SK-N-MC (cell line): ENCODE measurements around the gene CPZ.

Source experiments
- DNase-seq: peaks from one replicate; pipeline ENCODE4 v3.0.0-alpha.2; 2011; ENCODE audit warnings: low read depth, low spot score
- H3K27ac ChIP-seq: fragments of 200-600 bp; sonication (generic); 2 replicates; pipeline ENCODE4 v1.5.1; 2016; ENCODE audit warnings: mixed run types
- H3K36me3 ChIP-seq: fragments of 200-600 bp; sonication (generic); 2 replicates; pipeline ENCODE4 v1.6.1; 2017; ENCODE audit warnings: antibody characterized with exemption, low read length, mixed read lengths; ENCODE audit not compliant: insufficient read depth
- H3K4me3 ChIP-seq: fragments of 200-600 bp; sonication (generic); 2 replicates; pipeline ENCODE4 v1.5.1; 2016
- H3K9ac ChIP-seq: fragments of 200-600 bp; sonication (generic); 2 replicates; pipeline ENCODE4 v1.8.0; 2017; ENCODE audit warnings: mixed run types, mixed read lengths; ENCODE audit not compliant: insufficient read length
- H3K9me3 ChIP-seq: fragments of 200-600 bp; sonication (generic); 2 replicates; pipeline ENCODE4 v1.6.1; 2017; ENCODE audit warnings: low read depth, mild to moderate bottlenecking, antibody characterized with exemption, low read length, moderate library complexity, mixed read lengths
- EZH2 ChIP-seq: fragments of 200-600 bp; sonication (generic); IDR thresholded peaks from one replicate; pipeline ENCODE4 v1.6.1; 2017; ENCODE audit warnings: antibody characterized with exemption
- FOXP2 ChIP-seq: optimal IDR thresholded peaks from 2 replicates; pipeline ENCODE3; 2011; ENCODE audit warnings: mild to moderate bottlenecking, moderate library complexity; ENCODE audit not compliant: insufficient read depth; ENCODE audit errors: extremely low read length, control extremely low read depth
- POLR2AphosphoS5 ChIP-seq: IDR thresholded peaks from 2 replicates; pipeline ENCODE4 v1.6.1; 2012; ENCODE audit warnings: mild to moderate bottlenecking, low read depth, low read length, borderline replicate concordance

The CPZ gene

GRCh38 chr4:8637456-8637984 lies 45.0 kb downstream of the CPZ start:
- Histone ChIP-seq H3K9me3 (no peaks in the 10 kb centered on the region), H3K27ac (no peak overlapping the region), H3K36me3 (no peaks in the 10 kb centered on the region), H3K4me3 (no peak overlapping the region), H3K9ac (no peak overlapping the region)
- no peak for DNase-seq
- TF ChIP-seq POLR2AphosphoS5 = no peak
- TF ChIP-seq FOXP2 = no peak
- no peak for TF ChIP-seq EZH2

GRCh38 chr4:8639021-8639420 lies 46.5 kb downstream of the CPZ start:
- Histone ChIP-seq H3K27ac (no peak overlapping the region), H3K36me3 (no peaks in the 10 kb centered on the region)
- DNase-seq = no peak

GRCh38 chr4:8639777-8640720 lies 47.5 kb downstream of the CPZ start:
- no peak for DNase-seq
- Histone ChIP-seq H3K27ac (no peak overlapping the region), H3K4me3 (no peak overlapping the region), H3K36me3 (no peaks in the 10 kb centered on the region), H3K9ac (no peak overlapping the region), H3K9me3 (no peaks in the 10 kb centered on the region)
- TF ChIP-seq FOXP2 = no peak
- TF ChIP-seq POLR2AphosphoS5 = no peak
- TF ChIP-seq EZH2 = no peak

More at GRCh38 chr4:8639021-8639420, 46.5 kb downstream of the CPZ start:
- Histone ChIP-seq H3K4me3 (no peak overlapping the region), H3K9me3 (no peaks in the 10 kb centered on the region), H3K9ac (no peak overlapping the region)
- TF ChIP-seq FOXP2 = no peak
- TF ChIP-seq POLR2AphosphoS5 = no peak
- no peak for TF ChIP-seq EZH2

- no peaks in the 10 kb centered on the region for H3K9me3 ChIP-seq
- no peak overlapping the region for H3K27ac ChIP-seq
- H3K36me3 ChIP-seq = no peaks in the 10 kb centered on the region
- no peak for TF ChIP-seq FOXP2
- no peak for TF ChIP-seq EZH2
- DNase-seq = no peak
- H3K4me3 ChIP-seq = no peak overlapping the region
- H3K9ac ChIP-seq = no peak overlapping the region
Measured at GRCh38 chr4:8640816-8641215, 48.3 kb downstream of the CPZ start.

GRCh38 chr4:8641256-8641655 lies 48.7 kb downstream of the CPZ start:
- Histone ChIP-seq H3K36me3 (no peaks in the 10 kb centered on the region), H3K4me3 (no peak overlapping the region), H3K9me3 (no peaks in the 10 kb centered on the region), H3K27ac (no peak overlapping the region), H3K9ac (no peak overlapping the region)
- no peak for TF ChIP-seq POLR2AphosphoS5
- DNase-seq = no peak

GRCh38 chr4:8641931-8642650 lies 49.5 kb downstream of the CPZ start:
- H3K36me3 ChIP-seq = no peaks in the 10 kb centered on the region
- no peak for DNase-seq
- H3K27ac ChIP-seq = no peak overlapping the region
- H3K9ac ChIP-seq = no peak overlapping the region
- H3K9me3 ChIP-seq = no peaks in the 10 kb centered on the region
- H3K4me3 ChIP-seq = no peak overlapping the region
- TF ChIP-seq EZH2 (no peak), POLR2AphosphoS5 (no peak), FOXP2 (no peak)

GRCh38 chr4:8642651-8643321 lies 50.2 kb downstream of the CPZ start:
- H3K27ac ChIP-seq = no peak overlapping the region
- H3K4me3 ChIP-seq = no peak overlapping the region
- H3K36me3 ChIP-seq = no peaks in the 10 kb centered on the region
- no peak for TF ChIP-seq EZH2
- no peak for TF ChIP-seq POLR2AphosphoS5
- TF ChIP-seq FOXP2 = no peak
- no peaks in the 10 kb centered on the region for H3K9me3 ChIP-seq
- no peak for DNase-seq
- H3K9ac ChIP-seq = no peak overlapping the region

- no peak for TF ChIP-seq FOXP2
- no peak for TF ChIP-seq POLR2AphosphoS5
- TF ChIP-seq EZH2 = no peak
Measured at GRCh38 chr4:8643441-8643840, 50.9 kb downstream of the CPZ start.

More at GRCh38 chr4:8643441-8643840, 50.9 kb downstream of the CPZ start:
- H3K9ac ChIP-seq = no peak overlapping the region
- H3K4me3 ChIP-seq = no peak overlapping the region
- no peak for DNase-seq
- no peak overlapping the region for H3K27ac ChIP-seq
- H3K36me3 ChIP-seq = no peaks in the 10 kb centered on the region
- no peaks in the 10 kb centered on the region for H3K9me3 ChIP-seq
